Measurements from ENCODE around the gene CALCOCO1.
"Not testable (repeated sequence)": the region's sequence is repeated elsewhere in the genome, so short reads cannot be mapped to it uniquely, and the experiment has no call there.

The CALCOCO1 gene

DNA sequence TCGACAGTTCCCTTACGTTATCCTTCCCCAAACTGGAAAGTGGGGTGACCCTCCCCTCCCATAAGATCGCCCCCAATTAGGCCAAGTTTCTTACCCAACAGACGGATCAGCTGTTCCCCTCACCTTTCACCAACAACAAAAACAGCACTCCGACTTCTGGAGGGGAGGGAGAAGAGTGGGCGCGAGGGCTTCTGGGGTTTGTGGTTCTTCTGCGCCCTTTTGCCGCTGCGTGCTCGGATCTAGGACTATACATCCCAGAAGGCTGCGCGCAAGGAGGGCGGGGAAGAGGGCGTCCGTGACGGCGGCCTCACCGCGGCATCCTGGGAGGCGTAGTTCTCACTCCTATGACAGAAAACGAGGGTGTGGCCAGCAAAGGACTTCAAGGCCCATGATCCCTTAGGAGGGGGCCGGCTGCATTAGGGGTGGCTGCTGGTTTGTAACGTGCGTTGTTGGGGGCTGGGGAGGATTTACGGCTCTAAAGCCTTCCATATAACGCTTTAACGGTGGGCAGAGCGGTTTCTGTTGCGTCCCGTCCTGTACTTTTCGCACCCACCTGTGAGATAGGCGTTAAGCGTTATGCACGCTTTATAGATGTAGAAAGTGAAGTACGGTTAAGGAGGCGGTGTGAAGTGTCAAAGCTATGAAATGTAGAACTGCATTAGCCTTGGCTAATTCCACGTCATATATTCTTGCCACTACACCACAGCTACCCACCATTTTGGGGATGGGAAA lies at the start of gene CALCOCO1:
Gene CALCOCO1, minus strand, starts transcription at position 143 of the 732 bp plus-strand sequence. CDS start 2,210 bp downstream, outside the sequence.
- peak; percentile 30 for DNase-seq

DNA sequence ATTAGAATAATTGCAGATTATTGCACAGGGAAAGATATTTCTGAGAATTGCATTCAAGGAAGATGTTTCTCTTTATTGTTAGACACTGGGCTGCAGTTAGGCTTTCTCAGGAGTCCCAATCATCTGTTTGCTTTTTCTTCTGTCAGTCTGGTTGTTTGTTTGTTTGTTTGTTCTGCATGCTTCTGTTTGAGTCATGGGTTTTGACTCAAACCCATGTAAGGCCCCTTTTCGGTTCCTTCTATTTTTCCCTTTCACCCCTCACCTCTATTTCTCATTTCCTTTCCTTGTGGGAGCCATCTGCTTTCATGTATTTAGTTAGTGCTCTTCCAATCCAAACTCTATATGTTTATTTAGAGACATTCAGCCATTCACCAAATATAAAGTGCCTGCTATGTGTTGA lies 49.6 kb upstream of the CALCOCO1 start:
- DNase-seq = no peak

DNA sequence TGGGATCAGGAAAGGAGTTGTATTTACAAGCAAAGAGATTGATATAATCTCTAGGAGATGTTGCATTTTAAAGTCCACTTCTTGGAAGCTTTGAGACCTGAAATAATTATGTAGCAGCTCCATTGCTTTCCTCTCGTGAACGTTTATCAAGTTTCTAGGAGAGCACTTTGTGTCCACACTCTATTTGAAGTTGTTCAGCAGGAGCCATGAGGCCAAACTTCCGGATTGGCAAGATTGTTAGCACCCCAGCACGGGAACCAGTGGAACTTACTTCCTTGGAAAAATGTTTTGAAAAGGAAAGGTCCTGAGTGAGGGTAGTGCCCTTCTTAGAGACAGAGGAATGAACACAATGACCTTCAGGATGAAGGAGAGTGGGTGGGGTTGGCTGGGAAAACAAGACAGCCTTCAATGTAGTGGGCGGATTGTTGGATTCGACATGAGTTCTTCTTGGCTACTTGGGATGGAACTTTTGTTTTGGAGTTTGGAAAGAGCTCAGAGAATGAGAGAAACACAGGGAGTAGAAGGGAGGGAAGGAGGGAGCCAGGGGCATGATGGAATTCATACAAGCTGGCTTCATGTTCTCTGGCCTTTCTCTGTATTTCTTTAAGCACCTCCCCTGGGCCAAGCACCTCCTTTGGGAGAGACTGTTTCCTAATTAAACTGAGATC lies 48.4 kb upstream of the CALCOCO1 start:
- DNase-seq = no peak

GRCh38 chr12:53770281-53770680 lies 43.0 kb upstream of the CALCOCO1 start:
- DNase-seq = no peak

DNA sequence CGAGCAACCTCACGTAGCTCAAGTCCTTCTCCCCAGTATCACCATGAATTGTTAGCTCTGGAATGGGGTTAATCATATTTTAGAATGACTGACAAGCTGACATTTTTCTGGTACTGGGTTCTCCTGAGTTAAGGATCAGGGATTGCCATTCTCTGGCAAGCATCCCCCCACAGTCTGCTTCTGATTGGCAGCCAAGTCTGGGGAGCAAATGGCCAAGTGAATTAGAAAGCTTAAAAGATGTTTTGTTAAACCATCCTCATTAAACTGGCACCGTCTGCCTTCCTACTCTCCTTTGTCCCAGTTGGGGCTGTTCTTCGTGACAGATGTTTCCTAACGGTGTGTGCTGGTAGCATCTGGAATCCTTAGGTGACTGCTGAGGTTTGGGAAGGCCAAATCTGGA lies 41.7 kb upstream of the CALCOCO1 start:
- no peak for DNase-seq

DNA sequence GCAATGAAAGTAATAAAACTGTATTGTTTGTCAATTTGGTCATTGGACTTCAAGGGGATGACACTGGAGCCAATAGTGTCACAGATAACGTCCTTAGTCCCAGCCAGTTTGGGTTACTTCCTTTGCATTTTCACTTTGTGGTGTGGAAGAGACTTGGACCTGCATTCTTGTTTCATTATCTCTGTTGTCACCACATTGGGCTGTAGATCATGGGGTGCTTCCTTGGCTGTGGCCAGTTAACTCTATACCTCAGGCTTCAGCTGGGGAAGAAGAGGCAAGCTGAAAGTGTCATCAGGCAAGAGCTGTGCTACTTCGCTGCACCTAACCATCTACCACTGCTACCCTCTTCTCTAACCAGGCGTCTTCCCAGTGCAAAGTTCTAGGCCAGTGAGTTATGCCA lies 39.6 kb upstream of the CALCOCO1 start:
- DNase-seq = no peak

DNA sequence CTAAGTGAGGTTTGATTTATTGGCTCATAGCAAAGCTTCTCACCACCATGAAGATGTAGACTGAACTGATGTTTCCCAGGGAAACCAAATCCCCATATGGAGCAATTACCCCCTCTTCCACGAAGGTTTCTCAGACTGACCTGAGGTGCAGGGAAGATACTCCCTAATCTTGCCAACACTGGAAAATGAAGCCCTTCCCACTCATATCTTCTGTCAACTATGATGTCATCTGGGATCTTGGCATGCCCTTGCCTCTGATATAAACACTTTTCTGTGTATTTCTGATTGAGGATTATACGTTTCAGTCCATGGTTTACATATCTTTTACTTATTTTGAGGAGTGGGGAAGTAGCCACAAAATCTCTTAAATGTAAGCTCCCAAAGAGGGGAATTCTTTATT lies 38.6 kb upstream of the CALCOCO1 start:
- no peak for DNase-seq

GRCh38 chr12:53764615-53765014 lies 37.4 kb upstream of the CALCOCO1 start:
- no peak for DNase-seq

DNA sequence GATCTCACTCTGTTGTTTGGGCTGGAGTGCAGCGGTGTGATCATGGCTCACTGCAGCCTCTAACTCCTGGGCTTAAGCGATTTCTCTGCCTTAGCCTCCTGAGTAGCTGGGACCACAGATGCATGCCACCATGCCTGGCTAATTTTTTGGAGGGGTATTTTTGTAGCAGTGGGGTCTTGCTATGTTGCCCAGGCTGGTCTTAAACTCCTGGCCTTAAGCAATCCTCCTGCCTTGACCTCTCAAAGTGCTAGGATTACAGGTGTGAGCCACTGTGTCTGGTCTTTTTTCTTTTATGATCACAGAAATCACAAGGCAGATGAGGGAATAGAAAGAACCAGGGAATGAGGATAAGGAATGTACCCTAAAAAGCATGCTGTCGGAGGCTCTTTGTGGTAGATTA lies 35.5 kb upstream of the CALCOCO1 start:
- not testable (repeated sequence) for DNase-seq

DNA sequence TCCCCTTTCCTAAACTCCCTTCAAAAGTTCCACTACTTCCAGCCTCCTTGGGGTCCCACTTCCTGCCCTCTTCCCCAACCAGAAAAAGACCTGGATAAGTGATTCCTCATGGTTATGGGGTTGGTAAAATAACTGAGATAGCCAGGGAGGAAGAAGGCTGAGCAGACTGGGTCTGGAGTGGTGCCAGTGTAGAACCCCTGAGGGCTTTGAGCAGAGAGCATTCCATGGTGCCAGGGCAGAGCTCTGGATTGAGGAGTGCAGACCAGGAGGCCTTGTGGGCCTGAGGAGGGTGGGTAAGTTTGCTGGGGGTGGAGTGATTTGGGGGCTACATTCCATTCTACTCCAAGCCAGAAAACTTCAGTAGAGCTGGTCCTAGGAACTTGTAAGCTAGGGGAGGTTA lies 34.1 kb upstream of the CALCOCO1 start:
- no peak for DNase-seq

- DNase-seq = no peak
Observed at GRCh38 chr12:53759261-53759660, 32.0 kb upstream of the CALCOCO1 start.

GRCh38 chr12:53758730-53759103 lies 31.5 kb upstream of the CALCOCO1 start:
- DNase-seq = no peak

GRCh38 chr12:53758081-53758729 lies 31.0 kb upstream of the CALCOCO1 start:
- DNase-seq = no peak

GRCh38 chr12:53757101-53757770 lies 30.0 kb upstream of the CALCOCO1 start:
- peak; percentile 10 for DNase-seq

- DNase-seq = no peak
Observed at GRCh38 chr12:53756300-53757100, 29.2 kb upstream of the CALCOCO1 start.

DNA sequence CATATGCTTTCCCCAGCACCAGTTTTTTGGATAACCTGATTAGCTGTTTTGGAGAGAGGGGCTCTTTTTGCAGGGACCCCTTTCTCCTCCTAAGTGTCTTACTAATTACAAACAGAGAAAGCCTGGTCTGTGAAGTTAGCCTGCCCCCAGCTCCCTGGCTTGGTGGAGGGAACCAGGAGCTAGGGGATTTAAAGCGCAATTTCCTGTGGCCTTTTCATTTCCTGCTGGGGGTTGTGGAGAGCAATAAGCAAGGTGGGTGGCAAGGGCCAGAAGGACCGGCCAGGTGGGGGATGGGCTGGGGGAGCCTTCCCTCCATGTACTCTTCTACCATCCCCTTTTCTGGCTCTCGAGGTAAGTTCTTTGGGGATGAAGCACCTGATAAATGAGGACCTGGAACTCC lies 28.6 kb upstream of the CALCOCO1 start:
- DNase-seq = no peak

GRCh38 chr12:53755451-53755891 lies 28.2 kb upstream of the CALCOCO1 start:
- no peak for DNase-seq

- no peak for DNase-seq
Observed at GRCh38 chr12:53754633-53755264, 27.5 kb upstream of the CALCOCO1 start.

DNA sequence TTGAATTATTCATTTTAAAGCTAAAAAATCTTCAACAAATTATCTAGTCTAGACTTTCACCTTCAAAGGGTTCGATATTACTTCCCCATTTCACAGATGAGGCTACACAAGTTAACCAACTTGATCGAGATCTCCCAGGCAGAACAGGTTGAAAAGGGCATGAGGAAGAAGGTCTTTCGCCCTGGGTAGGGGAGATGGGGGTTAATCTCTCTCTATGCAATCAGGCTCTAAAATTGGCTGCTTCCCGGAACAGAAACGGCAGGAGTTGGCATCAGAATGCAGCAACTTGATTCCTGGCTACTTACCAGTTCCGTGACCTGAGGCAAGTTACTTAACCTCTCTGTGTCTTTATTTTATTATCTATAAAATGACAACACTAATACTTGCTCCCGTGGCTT lies 26.9 kb upstream of the CALCOCO1 start:
- no peak for DNase-seq

DNA sequence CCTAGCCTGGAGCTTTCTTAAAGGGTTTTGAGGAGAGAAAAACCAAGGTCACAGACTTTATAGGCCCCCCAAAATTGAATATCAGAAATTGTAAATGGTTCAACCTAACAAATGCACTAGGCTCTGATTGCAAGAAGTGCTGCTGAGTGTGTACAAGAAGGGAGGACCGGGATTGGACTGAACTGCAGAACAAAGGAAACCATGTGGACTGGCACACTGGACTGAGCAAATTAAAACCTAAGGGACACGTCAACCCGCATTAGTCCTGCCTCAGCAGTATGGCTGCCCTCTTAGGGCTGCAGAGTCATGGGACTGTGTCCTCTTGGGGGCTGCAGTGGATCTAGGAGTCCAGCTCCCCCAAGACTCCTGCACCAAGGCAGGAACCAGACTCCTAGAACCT lies 25.4 kb upstream of the CALCOCO1 start:
- no peak for DNase-seq

DNA sequence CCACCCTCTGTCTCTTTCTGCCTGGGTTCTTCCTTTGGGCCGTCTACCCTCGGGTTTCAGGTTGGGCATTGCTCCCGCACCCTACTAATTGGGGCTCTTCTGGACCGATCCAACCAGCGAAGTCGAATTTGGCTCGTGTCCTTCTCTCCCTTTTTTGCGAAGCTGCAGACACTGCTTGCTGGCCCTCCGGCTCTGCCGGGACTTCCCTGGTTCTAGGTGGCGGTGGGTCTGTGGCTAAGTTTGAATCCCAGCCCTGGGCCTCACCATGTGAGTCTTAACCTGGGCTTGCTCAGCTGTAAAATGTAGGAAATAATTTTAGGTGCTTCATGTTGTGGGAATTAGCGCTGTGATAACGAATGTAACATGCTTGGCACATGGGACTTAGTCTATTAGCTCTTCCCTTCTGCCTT lies 24.9 kb upstream of the CALCOCO1 start:
- no peak for DNase-seq

Data from KG1 (cell line).